ENCODE results near the gene UACA. TPM values are rescaled to one million over a fixed set of nuclear protein-coding genes. Genes with fewer than 3 reads are reported as not detected.

Gene UACA
- total and polyA plus RNA-seq, 9 of the 15 experiments (the other 6 are each of a cell fraction or from before 2014, with no cell fraction given), result 0.06 to 0.33 (median 0.15) TPM; not detected in 5

- Histone ChIP-seq H2AFZ (ENCODE audit: low read depth, low read length) (no peak overlapping the region), H3K4me1 (replicated peaks in 1 of 2; ENCODE audit: control insufficient read depth in 2 of 2, insufficient read depth in 2 of 2, low read length in 2 of 2) (peaks cover 0 to 11% of the 10 kb centered on the region in 2 experiments; a peak in 2 of 5 replicates), H3K36me3 (ENCODE audit: control insufficient read depth, insufficient read depth, low read length) (no peaks in the 10 kb centered on the region), H3K4me3 (no peak overlapping the region), H3K9me3 (replicated peaks; ENCODE audit: control insufficient read depth, insufficient read depth, low read depth, low read length) (no peaks in the 10 kb centered on the region), H4K20me1 (replicated peaks; ENCODE audit: control insufficient read depth, insufficient read depth, low read length) (no peaks in the 10 kb centered on the region), H3K4me2 (ENCODE audit: insufficient read depth, low read length) (no peak overlapping the region), H3K27me3 (ENCODE audit: control insufficient read depth in 2 of 2, insufficient read depth in 2 of 2, low read length in 2 of 2) (no peaks in the 10 kb centered on the region; a peak in 2 of 5 replicates), H3K9me1 (ENCODE audit: control insufficient read depth, insufficient read depth, low read length) (no peaks in the 10 kb centered on the region), H3K27ac (ENCODE audit: extremely low read depth, low read depth, low read length) (no peak overlapping the region), H3K79me2 (ENCODE audit: control insufficient read depth, insufficient read depth, low read length) (no peaks in the 10 kb centered on the region), H3K9ac (ENCODE audit: insufficient read depth in 1 of 2, low read depth in 2 of 2, low read length in 2 of 2) (no peak overlapping the region)
- POLR2A ChIA-PET, result no interaction called here
- BruUV-seq (replicated peaks), result no TSS peak
- DNase-seq (ENCODE audit: extremely low read depth in 1 of 4, low spot score in 3 of 4) (no peak), ATAC-seq (no peak), FAIRE-seq (no peak)
- intact Hi-C loops (cut with micrococcal nuclease), result no loop called here
- in situ Hi-C loops (cut with MboI), result no loop called here
- CTCF ChIA-PET (ENCODE audit: low intra/inter-chr PET ratio), result no interaction called here
- no peak for TF ChIP-seq ZNF140 (CRISPR knock-in tag; IDR thresholded peaks at IDR 0.05)
- TF ChIP-seq GTF3C2 (IDR thresholded peaks at IDR 0.05; ENCODE audit: borderline replicate concordance, extremely low read depth, insufficient read length), result no peak
- no peak for TF ChIP-seq POLR2B (IDR thresholded peaks at IDR 0.05; ENCODE audit: low read depth, partially characterized antibody)
- TF ChIP-seq RNF2 (IDR thresholded peaks at IDR 0.05), result no peak
- TF ChIP-seq MTA3 (IDR thresholded peaks at IDR 0.05; ENCODE audit: borderline replicate concordance), result no peak
- TF ChIP-seq ZNF586 (CRISPR knock-in tag; conservative IDR thresholded peaks at IDR 0.05), result no peak
- no peak for TF ChIP-seq NFXL1 (CRISPR knock-in tag; IDR thresholded peaks at IDR 0.05)
- no peak for TF ChIP-seq ZNF175 (CRISPR knock-in tag; IDR thresholded peaks at IDR 0.05; ENCODE audit: low read depth)
- TF ChIP-seq, protein P1, sequence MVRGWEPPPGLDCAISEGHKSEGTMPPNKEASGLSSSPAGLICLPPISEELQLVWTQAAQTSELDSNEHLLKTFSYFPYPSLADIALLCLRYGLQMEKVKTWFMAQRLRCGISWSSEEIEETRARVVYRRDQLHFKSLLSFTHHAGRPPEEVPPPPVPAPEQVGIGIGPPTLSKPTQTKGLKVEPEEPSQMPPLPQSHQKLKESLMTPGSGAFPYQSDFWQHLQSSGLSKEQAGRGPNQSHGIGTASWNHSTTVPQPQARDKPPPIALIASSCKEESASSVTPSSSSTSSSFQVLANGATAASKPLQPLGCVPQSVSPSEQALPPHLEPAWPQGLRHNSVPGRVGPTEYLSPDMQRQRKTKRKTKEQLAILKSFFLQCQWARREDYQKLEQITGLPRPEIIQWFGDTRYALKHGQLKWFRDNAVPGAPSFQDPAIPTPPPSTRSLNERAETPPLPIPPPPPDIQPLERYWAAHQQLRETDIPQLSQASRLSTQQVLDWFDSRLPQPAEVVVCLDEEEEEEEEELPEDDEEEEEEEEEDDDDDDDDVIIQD (CRISPR knock-in tag; IDR thresholded peaks at IDR 0.05), result no peak
- no peak for TF ChIP-seq RUNX1 (IDR thresholded peaks at IDR 0.05; ENCODE audit: low read depth)
These were observed 2.3 kb upstream of the UACA start for GRCh38 chr15:70765504-70766281.

Measured in K562 (cell line).